ENCODE results near the gene TBPL2.
"Not testable (repeated sequence)": the region's sequence is repeated elsewhere in the genome, so short reads cannot be mapped to it uniquely, and the experiment has no call there.

TBPL2 gene

DNA sequence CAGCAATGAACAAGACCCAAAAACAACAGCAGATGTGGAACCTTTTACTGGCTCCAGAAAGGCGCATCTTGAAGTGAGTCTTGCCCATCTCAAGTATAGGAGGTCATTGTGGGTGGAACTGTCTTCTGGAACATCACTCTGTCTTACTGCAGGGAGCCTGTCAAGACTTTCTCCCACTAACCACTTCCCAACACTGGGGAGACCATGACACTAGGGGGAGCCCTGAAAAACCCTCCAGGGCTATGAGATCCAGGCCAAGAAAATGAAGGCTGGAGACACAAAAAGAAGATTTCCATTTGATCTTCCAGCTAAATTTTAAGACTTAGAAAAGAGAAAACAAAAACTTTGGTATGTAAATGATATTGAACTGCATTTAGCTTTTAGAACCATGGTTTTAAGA is 15.3 kb downstream of the TBPL2 start:
- in situ Hi-C loops (cut with MboI; ENCODE audit: low pct_unique_long_range_greater_than_20kb, low sequenced_read_pairs, unreplicated experiment): loop anchor here (25.0 kb wide), 1 partner anchor 1062 kb away; no protein-coding TSS in a partner anchor
- TF ChIP-seq, protein P1, sequence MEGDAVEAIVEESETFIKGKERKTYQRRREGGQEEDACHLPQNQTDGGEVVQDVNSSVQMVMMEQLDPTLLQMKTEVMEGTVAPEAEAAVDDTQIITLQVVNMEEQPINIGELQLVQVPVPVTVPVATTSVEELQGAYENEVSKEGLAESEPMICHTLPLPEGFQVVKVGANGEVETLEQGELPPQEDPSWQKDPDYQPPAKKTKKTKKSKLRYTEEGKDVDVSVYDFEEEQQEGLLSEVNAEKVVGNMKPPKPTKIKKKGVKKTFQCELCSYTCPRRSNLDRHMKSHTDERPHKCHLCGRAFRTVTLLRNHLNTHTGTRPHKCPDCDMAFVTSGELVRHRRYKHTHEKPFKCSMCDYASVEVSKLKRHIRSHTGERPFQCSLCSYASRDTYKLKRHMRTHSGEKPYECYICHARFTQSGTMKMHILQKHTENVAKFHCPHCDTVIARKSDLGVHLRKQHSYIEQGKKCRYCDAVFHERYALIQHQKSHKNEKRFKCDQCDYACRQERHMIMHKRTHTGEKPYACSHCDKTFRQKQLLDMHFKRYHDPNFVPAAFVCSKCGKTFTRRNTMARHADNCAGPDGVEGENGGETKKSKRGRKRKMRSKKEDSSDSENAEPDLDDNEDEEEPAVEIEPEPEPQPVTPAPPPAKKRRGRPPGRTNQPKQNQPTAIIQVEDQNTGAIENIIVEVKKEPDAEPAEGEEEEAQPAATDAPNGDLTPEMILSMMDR (IDR thresholded peaks at IDR 0.05; ENCODE audit: extremely low read depth, insufficient read depth, missing control alignments): no peak
- no peak for DNase-seq (ENCODE audit: low spot score)

DNA sequence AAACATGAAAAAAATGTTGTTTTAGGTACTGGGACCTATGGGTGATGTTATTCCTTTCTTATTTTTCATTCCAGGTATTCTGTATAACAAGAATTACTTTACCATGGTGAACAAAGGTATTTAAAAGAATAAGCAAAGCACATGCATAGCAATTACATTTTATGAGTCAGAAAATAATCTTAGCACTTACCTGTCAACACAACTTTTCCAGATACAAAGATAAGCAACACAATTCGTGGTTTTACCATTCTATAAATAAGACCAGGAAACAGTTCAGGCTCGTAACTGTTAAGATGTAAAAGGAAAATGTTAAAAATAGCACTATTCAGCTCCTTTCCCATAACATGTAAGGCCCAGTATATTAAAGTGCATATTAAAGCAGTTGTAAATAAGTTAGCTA is 16.4 kb downstream of the TBPL2 start:
- in situ Hi-C loops (cut with MboI; ENCODE audit: low pct_unique_long_range_greater_than_20kb, low sequenced_read_pairs, unreplicated experiment): no loop called here
- no peak for DNase-seq (ENCODE audit: low spot score)
- TF ChIP-seq, protein P1 (IDR thresholded peaks at IDR 0.05; ENCODE audit: extremely low read depth, insufficient read depth, missing control alignments): no peak

DNA sequence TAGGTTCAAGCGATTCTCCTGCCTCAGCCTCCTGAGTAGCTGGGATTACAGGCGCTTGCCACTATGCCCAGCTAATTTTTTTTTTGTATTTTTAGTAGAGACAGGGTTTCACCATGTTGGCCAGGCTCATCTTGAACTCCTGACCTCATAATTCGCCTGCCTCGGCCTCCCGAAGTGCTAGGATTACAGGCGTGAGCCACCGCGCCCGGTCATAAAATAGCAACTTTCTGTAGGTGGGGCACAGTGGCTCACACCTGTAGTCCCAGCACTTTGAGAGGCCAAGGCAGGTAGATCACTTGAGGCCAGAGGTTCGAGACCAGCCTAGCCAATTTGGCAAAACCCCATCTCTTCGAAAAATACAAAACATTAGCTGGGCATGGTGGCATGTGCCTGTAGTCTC is 18.1 kb downstream of the TBPL2 start:
- DNase-seq (ENCODE audit: low spot score); in situ Hi-C loops (cut with MboI; ENCODE audit: low pct_unique_long_range_greater_than_20kb, low sequenced_read_pairs, unreplicated experiment): not testable (repeated sequence)

DNA sequence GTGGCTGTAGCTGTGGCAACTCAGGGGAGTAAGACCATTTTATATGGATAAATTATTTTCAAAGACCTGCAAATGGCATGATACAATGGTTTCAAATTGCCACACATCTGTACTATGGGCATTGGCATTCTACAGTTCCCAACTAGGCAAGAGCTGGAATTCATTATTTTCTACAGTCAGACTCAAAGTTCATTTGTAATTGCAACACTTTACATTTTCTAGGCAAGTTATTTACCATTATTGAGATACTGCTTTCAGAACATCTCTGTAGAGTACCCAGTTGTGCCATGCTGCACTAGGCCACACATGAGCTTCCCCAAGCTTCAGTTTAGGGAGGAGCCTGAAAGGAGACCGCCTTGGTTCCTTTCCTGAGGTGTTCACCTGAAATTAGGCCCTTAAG is 20.8 kb downstream of the TBPL2 start:
- no peak for DNase-seq (ENCODE audit: low spot score)
- in situ Hi-C loops (cut with MboI; ENCODE audit: low pct_unique_long_range_greater_than_20kb, low sequenced_read_pairs, unreplicated experiment): no loop called here
- TF ChIP-seq, protein P1 (IDR thresholded peaks at IDR 0.05; ENCODE audit: extremely low read depth, insufficient read depth, missing control alignments): no peak

DNA sequence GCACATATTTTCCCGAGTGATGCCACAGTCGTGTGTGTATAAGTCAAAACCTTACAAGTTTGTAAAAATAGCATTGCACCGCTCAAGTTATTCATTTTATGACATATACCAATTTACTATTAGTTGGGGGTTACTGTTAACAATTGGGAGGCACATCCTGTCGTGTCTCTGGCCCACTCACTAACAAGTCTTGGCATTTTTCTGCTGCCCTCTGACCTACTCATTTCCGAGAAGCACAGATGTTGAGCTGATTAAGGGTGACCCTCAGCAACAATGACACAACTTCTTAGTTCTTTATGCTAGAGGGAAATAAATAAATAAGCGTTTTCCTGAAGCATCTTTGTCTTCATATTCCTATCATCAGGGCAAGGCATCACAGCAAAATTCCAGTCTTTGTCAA is 22.0 kb downstream of the TBPL2 start:
- TF ChIP-seq, protein P1 (IDR thresholded peaks at IDR 0.05; ENCODE audit: extremely low read depth, insufficient read depth, missing control alignments): no peak
- DNase-seq (ENCODE audit: low spot score): no peak
- in situ Hi-C loops (cut with MboI; ENCODE audit: low pct_unique_long_range_greater_than_20kb, low sequenced_read_pairs, unreplicated experiment): no loop called here

DNA sequence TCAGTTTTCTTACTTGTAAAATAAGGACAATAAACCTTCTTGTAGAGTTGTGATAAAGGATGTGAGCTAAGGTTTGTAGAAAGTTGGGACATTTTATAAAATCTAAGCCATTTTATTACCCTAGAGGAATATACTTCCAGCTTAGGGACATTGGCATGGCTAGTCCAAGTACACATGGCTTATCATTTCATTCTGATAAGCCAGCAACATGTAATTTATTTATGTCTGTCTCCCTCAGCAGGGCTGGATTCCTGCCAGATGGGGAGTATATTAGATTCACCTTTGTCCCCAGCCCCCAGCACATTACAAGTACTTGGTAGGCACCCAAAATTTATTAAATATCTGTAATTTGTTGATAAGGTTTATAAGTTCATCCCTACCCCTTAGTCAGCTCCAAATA is 22.5 kb downstream of the TBPL2 start:
- TF ChIP-seq, protein P1 (IDR thresholded peaks at IDR 0.05; ENCODE audit: extremely low read depth, insufficient read depth, missing control alignments): no peak
- DNase-seq (ENCODE audit: low spot score): no peak
- in situ Hi-C loops (cut with MboI; ENCODE audit: low pct_unique_long_range_greater_than_20kb, low sequenced_read_pairs, unreplicated experiment): no loop called here

DNA sequence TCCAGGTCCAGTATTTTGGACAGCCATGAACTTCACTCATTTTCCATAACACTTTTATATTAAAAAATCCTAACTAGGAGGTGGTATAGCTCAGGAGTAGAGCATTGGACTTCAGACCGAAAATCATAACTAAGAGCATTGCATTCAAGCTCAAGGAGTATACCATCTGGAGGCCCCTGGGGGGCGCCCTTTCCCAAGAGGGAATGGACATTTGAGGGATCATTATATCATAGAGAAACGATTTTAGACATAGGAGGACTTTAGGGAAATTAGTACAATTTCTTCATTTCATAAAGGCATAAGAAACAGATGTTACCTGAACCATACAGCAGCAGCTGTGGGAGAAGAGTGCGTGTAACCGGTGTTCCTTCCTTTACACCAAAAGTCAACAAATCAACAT is 23.6 kb downstream of the TBPL2 start:
- no peak for DNase-seq (ENCODE audit: low spot score)
- TF ChIP-seq, protein P1 (IDR thresholded peaks at IDR 0.05; ENCODE audit: extremely low read depth, insufficient read depth, missing control alignments): peak; percentile 43
- in situ Hi-C loops (cut with MboI; ENCODE audit: low pct_unique_long_range_greater_than_20kb, low sequenced_read_pairs, unreplicated experiment): no loop called here

All from GM13977 (cell line).